OCI-LY1 (cell line): ENCODE measurements around the gene C12orf75.

Experiments
- CTCF ChIP-seq: fragments of 200-600 bp; sonication (generic), shearing (Covaris generic); IDR thresholded peaks from 2 replicates; pipeline ENCODE4 v1.5.1; 2017; ENCODE audit warnings: mild to moderate bottlenecking, antibody characterized with exemption, low read length, moderate library complexity, mixed read lengths
- EZH2 ChIP-seq: fragments of 200-600 bp; sonication (generic), shearing (Covaris generic); IDR thresholded peaks from 2 replicates; pipeline ENCODE4 v1.8.0; 2017; ENCODE audit warnings: borderline replicate concordance, mixed run types, mild to moderate bottlenecking, antibody characterized with exemption, low read length, moderate library complexity, mixed read lengths

GRCh38 chr12:105384916-105385535 lies 54.5 kb downstream of the C12orf75 start:
- TF ChIP-seq CTCF (no peak), EZH2 (no peak)
